Stimulated activated naive B cell treated with anti-CD40 and anti-IgM and Interleukin-4, amounts not matched to agents 10 μg/mL and 1 μg/mL and 100 μg/mL, for 72 hours (primary cell): ENCODE results near the gene RAPGEF3.

Experiments used
- ATAC-seq, 2 donors: fragments of 150-1000 bp; cut with Tn5 transposase; replicated peaks; 2 replicates each; pipeline ENCODE4 v1.10.0; 2021; ENCODE audit warnings: moderate library complexity in 1 of 2
- DNase-seq: peaks from one replicate; pipeline ENCODE4 v3.0.0; 2021
- H3K27ac Mint-ChIP-seq: one replicate; pipeline ENCODE4 v1.8.0; 2022; ENCODE audit warnings: mild to moderate bottlenecking, mixed read lengths
- H3K27me3 Mint-ChIP-seq, 2 donors: one replicate each; pipeline ENCODE4 v1.8.0; 2022; ENCODE audit warnings: mixed read lengths in 2 of 2
- H3K36me3 Mint-ChIP-seq, 2 donors: one replicate each; pipeline ENCODE4 v1.8.0; 2022; ENCODE audit warnings: mixed read lengths in 2 of 2, mild to moderate bottlenecking in 1 of 2
- H3K4me1 Mint-ChIP-seq, 2 donors: one replicate each; pipeline ENCODE4 v1.8.0; 2022; ENCODE audit warnings: mixed read lengths in 2 of 2, mild to moderate bottlenecking in 1 of 2
- H3K4me3 Mint-ChIP-seq, 2 donors: one replicate each; pipeline ENCODE4 v1.8.0; 2022; ENCODE audit warnings: mild to moderate bottlenecking in 2 of 2, mixed read lengths in 2 of 2, moderate library complexity in 1 of 2
- H3K9me3 Mint-ChIP-seq, 2 donors: one replicate each; pipeline ENCODE4 v1.8.0; 2022; ENCODE audit warnings: mixed read lengths in 2 of 2, mild to moderate bottlenecking in 1 of 2

Gene RAPGEF3

GRCh38 chr12:47776471-47777143 lies 17.9 kb upstream of the RAPGEF3 start:
- no peaks in the 10 kb centered on the region for H3K27me3 Mint-ChIP-seq
- H3K4me3 Mint-ChIP-seq: no peak overlapping the region
- ATAC-seq (no peak), DNase-seq (no peak)
- H3K36me3 Mint-ChIP-seq: peaks cover 2 to 7% of the 10 kb centered on the region in 2 donors
- H3K27ac Mint-ChIP-seq: no peak overlapping the region
- H3K4me1 Mint-ChIP-seq: peaks cover 34 to 66% of the 10 kb centered on the region in 2 donors
- no peaks in the 10 kb centered on the region for H3K9me3 Mint-ChIP-seq

GRCh38 chr12:47775100-47775911 lies 16.6 kb upstream of the RAPGEF3 start:
- Mint-ChIP-seq H3K27me3 (no peaks in the 10 kb centered on the region), H3K9me3 (no peaks in the 10 kb centered on the region), H3K27ac (peak overlapping the region; percentile 88), H3K4me1 (peaks cover 34 to 66% of the 10 kb centered on the region in 2 donors), H3K36me3 (peaks cover 0 to 2% of the 10 kb centered on the region in 2 donors), H3K4me3 (peak overlapping the region; percentile 28 to 34)
- DNase-seq (peak; percentile 24), ATAC-seq (peak; percentile 22)

- Mint-ChIP-seq H3K4me3 (peak overlapping the region; percentile 6 to 28), H3K36me3 (peaks cover 0 to 2% of the 10 kb centered on the region in 2 donors), H3K4me1 (peaks cover 34 to 62% of the 10 kb centered on the region in 2 donors), H3K9me3 (no peaks in the 10 kb centered on the region), H3K27me3 (no peaks in the 10 kb centered on the region), H3K27ac (peak overlapping the region; percentile 88)
- no peak for DNase-seq
- ATAC-seq: no peak
Observed at GRCh38 chr12:47774663-47775062, 16.0 kb upstream of the RAPGEF3 start.

GRCh38 chr12:47773858-47774580 lies 15.3 kb upstream of the RAPGEF3 start:
- H3K9me3 Mint-ChIP-seq: no peaks in the 10 kb centered on the region
- no peaks in the 10 kb centered on the region for H3K27me3 Mint-ChIP-seq
- ATAC-seq (no peak), DNase-seq (no peak)
- H3K36me3 Mint-ChIP-seq: peaks cover 0 to 2% of the 10 kb centered on the region in 2 donors
- H3K27ac Mint-ChIP-seq: peak overlapping the region; percentile 92
- H3K4me3 Mint-ChIP-seq: peak overlapping the region; percentile 91 to 95
- peaks cover 34 to 56% of the 10 kb centered on the region in 2 donors for H3K4me1 Mint-ChIP-seq

- peak; percentile 84 to 87 for ATAC-seq
- H3K27ac Mint-ChIP-seq: peak within 1 kb of the TSS; percentile 92
- no peaks in the 10 kb centered on the region for H3K27me3 Mint-ChIP-seq
- no peaks in the 10 kb centered on the region for H3K9me3 Mint-ChIP-seq
- peak; percentile 63 for DNase-seq
- peaks cover 34 to 53% of the 10 kb centered on the region in 2 donors for H3K4me1 Mint-ChIP-seq
- peak within 1 kb of the TSS; percentile 91 to 95 for H3K4me3 Mint-ChIP-seq
- H3K36me3 Mint-ChIP-seq: peaks cover 0 to 2% of the 10 kb centered on the region in 2 donors
Observed at GRCh38 chr12:47773062-47773857, 14.6 kb upstream of the RAPGEF3 start, which contains the start of gene SLC48A1. Gene SLC48A1, plus strand, starts transcription at chr12:47773238. Its CDS starts 67 bp downstream, at chr12:47773305.

- peaks cover 0 to 2% of the 10 kb centered on the region in 2 donors for H3K36me3 Mint-ChIP-seq
- no peak for ATAC-seq
- peaks cover 31 to 47% of the 10 kb centered on the region in 2 donors for H3K4me1 Mint-ChIP-seq
- H3K9me3 Mint-ChIP-seq: no peaks in the 10 kb centered on the region
- no peak for DNase-seq
- peak overlapping the region; percentile 75 for H3K27ac Mint-ChIP-seq
- peak overlapping the region; percentile 60 to 82 for H3K4me3 Mint-ChIP-seq
- no peaks in the 10 kb centered on the region for H3K27me3 Mint-ChIP-seq
Observed at GRCh38 chr12:47772738-47773061, 14.0 kb upstream of the RAPGEF3 start.

GRCh38 chr12:47772094-47772660 lies 13.5 kb upstream of the RAPGEF3 start:
- no peak for DNase-seq
- peaks cover 31 to 43% of the 10 kb centered on the region in 2 donors for H3K4me1 Mint-ChIP-seq
- peak overlapping the region; percentile 60 to 82 for H3K4me3 Mint-ChIP-seq
- peaks cover 0 to 2% of the 10 kb centered on the region in 2 donors for H3K36me3 Mint-ChIP-seq
- no peak for ATAC-seq
- H3K9me3 Mint-ChIP-seq: no peaks in the 10 kb centered on the region
- H3K27me3 Mint-ChIP-seq: no peaks in the 10 kb centered on the region
- peak overlapping the region; percentile 75 for H3K27ac Mint-ChIP-seq

GRCh38 chr12:47771304-47771703 lies 12.6 kb upstream of the RAPGEF3 start:
- DNase-seq (no peak), ATAC-seq (no peak)
- no peaks in the 10 kb centered on the region for H3K27me3 Mint-ChIP-seq
- peaks cover 0 to 2% of the 10 kb centered on the region in 2 donors for H3K36me3 Mint-ChIP-seq
- H3K4me3 Mint-ChIP-seq: no peak overlapping the region
- H3K9me3 Mint-ChIP-seq: no peaks in the 10 kb centered on the region
- H3K27ac Mint-ChIP-seq: no peak overlapping the region
- peaks cover 23 to 34% of the 10 kb centered on the region in 2 donors for H3K4me1 Mint-ChIP-seq

GRCh38 chr12:47770086-47770726 lies 11.5 kb upstream of the RAPGEF3 start:
- no peaks in the 10 kb centered on the region for H3K9me3 Mint-ChIP-seq
- DNase-seq (no peak), ATAC-seq (no peak)
- no peaks in the 10 kb centered on the region for H3K27me3 Mint-ChIP-seq
- no peak overlapping the region for H3K4me3 Mint-ChIP-seq
- H3K4me1 Mint-ChIP-seq: peaks cover 13 to 23% of the 10 kb centered on the region in 2 donors
- peaks cover 0 to 2% of the 10 kb centered on the region in 2 donors for H3K36me3 Mint-ChIP-seq
- no peak overlapping the region for H3K27ac Mint-ChIP-seq

GRCh38 chr12:47769234-47770085 lies 10.8 kb upstream of the RAPGEF3 start:
- no peak for ATAC-seq
- H3K27ac Mint-ChIP-seq: no peak overlapping the region
- H3K36me3 Mint-ChIP-seq: peaks cover 0 to 2% of the 10 kb centered on the region in 2 donors
- H3K4me1 Mint-ChIP-seq: peaks cover 6 to 16% of the 10 kb centered on the region in 2 donors
- no peak overlapping the region for H3K4me3 Mint-ChIP-seq
- no peaks in the 10 kb centered on the region for H3K9me3 Mint-ChIP-seq
- DNase-seq: no peak
- no peaks in the 10 kb centered on the region for H3K27me3 Mint-ChIP-seq

- H3K4me3 Mint-ChIP-seq: no peak overlapping the region
- H3K27ac Mint-ChIP-seq: no peak overlapping the region
- H3K9me3 Mint-ChIP-seq: no peaks in the 10 kb centered on the region
- DNase-seq (no peak), ATAC-seq (no peak)
- H3K36me3 Mint-ChIP-seq: no peaks in the 10 kb centered on the region
- H3K4me1 Mint-ChIP-seq: peaks cover 11 to 17% of the 10 kb centered on the region in 2 donors
- no peaks in the 10 kb centered on the region for H3K27me3 Mint-ChIP-seq
Observed at GRCh38 chr12:47768323-47768811, 9.7 kb upstream of the RAPGEF3 start.

GRCh38 chr12:47767216-47767724 lies 8.6 kb upstream of the RAPGEF3 start:
- peak; percentile 41 for DNase-seq
- Mint-ChIP-seq H3K4me3 (no peak overlapping the region), H3K27me3 (no peaks in the 10 kb centered on the region), H3K27ac (no peak overlapping the region), H3K9me3 (no peaks in the 10 kb centered on the region), H3K36me3 (no peaks in the 10 kb centered on the region), H3K4me1 (peaks cover 16 to 19% of the 10 kb centered on the region in 2 donors)
- peak; percentile 73 to 76 for ATAC-seq
